Pulmonary artery endothelial cell (primary cell): Measurements from ENCODE around the gene YBX1. TPM values are rescaled to one million over a fixed set of nuclear protein-coding genes. Genes with fewer than 3 reads are reported as not detected.
"Not testable (repeated sequence)": the region's sequence is repeated elsewhere in the genome, so short reads cannot be mapped to it uniquely, and the experiment has no call there.

Experiments used
- DNase-seq: peaks from one replicate; pipeline ENCODE4 v3.0.0-alpha.2; 2011; ENCODE audit warnings: low read depth, low spot score
- total RNA-seq: library from RNA; depleted of rRNA; stranded (reverse); fragments of >200 nt; gene quantifications from 2 replicates; pipeline ENCODE4 v1.2.3, GENCODE V29; 2014

Gene YBX1
- total RNA-seq, 1 donor from 2014 or later: 971 TPM

- no peak for DNase-seq
Observed at GRCh38 chr1:42748021-42748420, 65.8 kb downstream of the YBX1 start.

DNA sequence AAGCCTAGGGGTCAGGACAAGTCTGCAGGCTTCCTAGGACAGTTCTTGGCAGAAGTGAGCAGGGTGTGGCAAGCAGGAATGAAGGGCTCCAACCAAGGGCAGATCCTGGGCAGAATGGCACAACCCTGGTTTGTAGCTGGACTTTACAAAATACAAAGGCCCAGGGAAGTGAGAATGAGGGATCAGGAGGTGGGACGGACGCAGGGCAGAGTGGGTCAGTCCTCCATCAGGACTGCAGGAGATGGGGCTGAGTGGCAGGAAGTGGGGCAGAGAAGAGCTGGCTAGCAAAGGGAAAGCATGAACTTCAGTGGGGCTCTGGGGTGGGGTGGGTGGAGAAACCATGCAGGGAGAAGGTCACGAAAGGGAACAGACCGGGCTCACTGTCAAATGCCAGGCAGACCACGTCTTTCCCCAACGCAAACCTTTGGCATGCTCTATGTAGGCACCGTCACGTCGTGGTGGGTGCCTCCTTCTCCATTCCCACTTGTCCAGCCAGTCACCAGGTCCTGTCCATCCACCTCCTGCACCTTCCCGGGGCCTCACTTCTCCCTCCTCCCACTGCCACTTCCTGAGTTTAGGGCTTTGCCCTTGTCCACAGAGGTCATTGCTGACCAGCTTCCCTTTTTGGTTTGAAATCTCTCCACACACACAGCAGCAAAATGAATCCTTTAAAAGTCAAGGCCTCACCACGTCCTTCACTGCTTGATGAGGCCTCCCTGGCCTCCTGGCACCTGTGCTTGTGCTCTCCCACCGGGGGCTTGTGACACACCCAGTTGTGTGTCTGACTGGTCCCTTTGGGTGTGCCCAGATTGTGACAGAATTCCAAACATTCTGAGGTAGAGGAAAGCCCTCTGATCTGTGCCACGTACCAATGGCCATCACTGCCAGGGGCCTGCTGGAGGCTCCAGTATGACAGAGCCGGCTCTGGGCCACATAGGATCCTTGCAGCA lies 66.5 kb downstream of the YBX1 start:
- no peak for DNase-seq

- no peak for DNase-seq
Observed at GRCh38 chr1:42750041-42750440, 67.8 kb downstream of the YBX1 start.

DNA sequence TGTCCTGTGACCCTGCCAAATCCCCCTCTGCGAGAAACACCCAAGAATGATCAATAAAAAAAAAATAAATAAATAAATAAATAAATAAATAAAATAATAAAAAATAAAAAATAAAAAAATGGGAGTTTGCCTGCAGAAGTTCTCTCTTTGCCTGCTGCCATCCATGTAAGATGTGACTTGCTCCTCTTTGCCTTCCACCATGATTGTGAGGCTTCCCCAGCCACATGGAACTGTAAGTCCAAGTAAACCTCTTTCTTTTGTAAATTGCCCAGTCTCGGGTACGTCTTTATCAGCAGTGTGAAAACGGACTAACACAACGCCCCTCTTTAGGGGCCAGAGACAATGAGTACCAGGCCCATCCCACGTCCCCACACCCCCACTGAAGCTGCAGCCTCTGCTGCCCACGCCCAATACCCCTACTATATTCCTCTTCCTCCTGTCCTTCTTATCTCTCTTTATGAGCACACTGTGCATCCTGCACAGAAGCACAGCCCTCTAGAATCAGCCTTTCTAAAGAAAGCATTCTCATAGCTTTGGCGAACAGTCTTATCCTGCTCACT lies 69.4 kb downstream of the YBX1 start:
- not testable (repeated sequence) for DNase-seq

DNA sequence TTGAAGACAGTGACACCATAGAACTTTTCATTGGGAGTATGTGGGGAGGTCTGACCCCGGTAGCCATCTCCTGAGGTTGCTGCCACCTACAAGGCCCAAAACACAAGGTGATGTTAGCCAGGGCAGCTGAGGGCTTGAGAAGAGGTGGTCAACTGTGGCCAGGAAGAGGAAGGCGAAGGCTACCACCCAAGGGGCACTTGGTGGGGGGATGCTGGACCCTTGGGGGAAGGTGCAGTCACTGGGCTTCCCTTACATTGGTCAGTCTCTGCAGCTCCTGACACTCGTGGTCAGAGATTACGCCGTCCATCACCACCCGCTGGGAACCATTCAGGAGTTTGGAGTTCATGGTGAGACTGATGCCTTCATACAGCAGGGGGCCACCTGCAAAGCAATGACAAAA lies 70.1 kb downstream of the YBX1 start:
- no peak for DNase-seq

DNA sequence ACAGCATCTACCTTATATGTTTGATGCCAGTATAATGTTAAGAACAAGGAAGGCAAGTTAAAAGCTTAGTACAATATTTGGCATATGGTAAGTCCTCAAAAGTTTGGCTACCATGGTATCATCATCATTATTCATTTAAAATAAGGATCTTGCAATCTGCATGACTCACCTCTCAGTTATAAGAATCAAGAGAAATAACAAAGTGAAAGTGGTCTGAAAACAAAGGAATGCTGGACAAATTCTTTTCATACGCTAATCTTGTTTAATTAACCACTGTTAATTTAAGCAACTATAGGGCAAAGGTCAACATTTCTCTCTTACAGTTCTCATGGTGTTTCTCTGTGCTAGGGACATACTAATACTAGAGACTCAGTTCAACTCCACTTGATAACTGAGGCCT lies 70.9 kb downstream of the YBX1 start:
- no peak for DNase-seq

Other genes with a start within 250 kb of the YBX1 start
- 0.28 and 0.40 TPM in 2 replicates for gene ZMYND12, start 226.4 kb upstream of the YBX1 start, total RNA-seq
- gene PPCS, start 225.9 kb upstream of the YBX1 start, total RNA-seq: 22.0 and 28.3 TPM in 2 replicates
- gene CCDC30, start 219.1 kb upstream of the YBX1 start, total RNA-seq: 0.53 and 0.60 TPM in 2 replicates
- 33.7 and 39.2 TPM in 2 replicates for gene PPIH, start 24.0 kb upstream of the YBX1 start, total RNA-seq
- not detected in 2 replicates for gene CLDN19, start 57.8 kb downstream of the YBX1 start, total RNA-seq
- 98.8 and 114 TPM in 2 replicates for gene P3H1, start 84.6 kb downstream of the YBX1 start, total RNA-seq
- gene C1orf50, start 84.8 kb downstream of the YBX1 start, total RNA-seq: 2.6 and 4.9 TPM in 2 replicates
- not detected in 2 replicates for gene TMEM269, start 102.6 kb downstream of the YBX1 start, total RNA-seq
- gene ERMAP, start 134.7 kb downstream of the YBX1 start, total RNA-seq: 5.4 and 6.1 TPM in 2 replicates
- gene SVBP, start 135.0 kb downstream of the YBX1 start, total RNA-seq: 11.3 and 14.0 TPM in 2 replicates
- gene ZNF691, start 164.2 kb downstream of the YBX1 start, total RNA-seq: 6.4 and 10.1 TPM in 2 replicates